ENCODE data around the gene UCN3. TPM values are rescaled to one million over a fixed set of nuclear protein-coding genes. Genes with fewer than 3 reads are reported as not detected.

The UCN3 gene
- total RNA-seq, 1 experiment from 2014 or later, result not detected

GRCh38 chr10:5423771-5424170 lies 59.0 kb downstream of the UCN3 start:
- no peaks in the 10 kb centered on the region for H3K4me1 ChIP-seq
- H3K9me3 Mint-ChIP-seq (ENCODE audit: unreplicated experiment), result peaks cover 14% of the 10 kb centered on the region
- no peaks in the 10 kb centered on the region for H3K27me3 Mint-ChIP-seq (ENCODE audit: insufficient read depth, unreplicated experiment)
- POLR2A ChIA-PET, result no interaction called here
- DNase-seq, result no peak
- no peaks in the 10 kb centered on the region for H3K4me1 Mint-ChIP-seq (ENCODE audit: low read depth, unreplicated experiment)
- peaks cover 17% of the 10 kb centered on the region for H3K36me3 Mint-ChIP-seq (ENCODE audit: insufficient read depth, unreplicated experiment)
- H3K4me3 ChIP-seq (ENCODE audit: low read depth, low read length), result no peak overlapping the region
- no peaks in the 10 kb centered on the region for H3K27me3 ChIP-seq (replicated peaks; ENCODE audit: control insufficient read depth, insufficient read depth, low read length)
- H3K27ac Mint-ChIP-seq (ENCODE audit: unreplicated experiment), result no peak overlapping the region
- no peaks in the 10 kb centered on the region; the same call in 1 of the 2 replicates for H3K9me3 ChIP-seq
- H3K36me3 ChIP-seq (ENCODE audit: control insufficient read depth, insufficient read depth, low read length), result no peaks in the 10 kb centered on the region
- CTCF ChIA-PET, result interaction anchor here (1.2 kb wide), 1 partner anchor 609 kb away, joined by 3 read pairs; no protein-coding TSS in a partner anchor
- intact Hi-C loops (cut with micrococcal nuclease; ENCODE audit: unreplicated experiment), result no loop called here
- no TSS peak for BruUV-seq (replicated peaks)
- no peak overlapping the region for H3K4me3 Mint-ChIP-seq (ENCODE audit: unreplicated experiment)
- TF ChIP-seq CTCF (IDR thresholded peaks at IDR 0.05; ENCODE audit: insufficient read depth in 1 of 2, low read depth in 1 of 2, low read length in 1 of 2, severe bottlenecking in 1 of 2, unreplicated experiment in 1 of 2), result no peak

Other genes with a start within 250 kb of the UCN3 start
- not detected in 2 replicates for gene AKR1C8, start 179.8 kb upstream of the UCN3 start, total RNA-seq (2022)
- gene AKR1C4, start 168.1 kb upstream of the UCN3 start, total RNA-seq (2022), result 0.25 and 0.28 TPM in 2 replicates
- 0.39 TPM in 1 of 2 replicates, not detected in the other for gene TUBAL3, start 39.9 kb downstream of the UCN3 start, total RNA-seq (2022)
- 149 and 175 TPM in 2 replicates for gene NET1, start 47.6 kb downstream of the UCN3 start, total RNA-seq (2022)
- gene CALML5, start 134.6 kb downstream of the UCN3 start, total RNA-seq (2022), result not detected in 2 replicates
- gene CALML3, start 160.0 kb downstream of the UCN3 start, total RNA-seq (2022), result 0.18 TPM in 1 of 2 replicates, not detected in the other

All from Caco-2 (cell line).